Activated CD8-positive, alpha-beta T cell treated with anti-CD3 and anti-CD28 coated beads for 36 hours (primary cell): ENCODE measurements around the gene GPR156. TPM values are rescaled to one million over a fixed set of nuclear protein-coding genes. Genes with fewer than 3 reads are reported as not detected.

ENCODE experiments used
- ATAC-seq: fragments of 200-7000 bp; cut with Tn5 transposase; one replicate; pipeline ENCODE4 v1.10.0; 2021; ENCODE audit warnings: mild to moderate bottlenecking, moderate library complexity
- CTCF ChIA-PET: fragments of 350-600 bp; sonication (Branson Sonifier 250); formaldehyde crosslinking; loops from one replicate; lab custom pipeline; 2021; ENCODE audit warnings: antibody characterized with exemption; lab: Charles Lee
- POLR2A ChIA-PET: fragments of 350-600 bp; sonication (Branson Sonifier 250); formaldehyde crosslinking; loops from one replicate; lab custom pipeline; 2021; ENCODE audit warnings: antibody characterized with exemption; lab: Charles Lee
- DNase-seq: peaks from one replicate; pipeline ENCODE4 v3.0.0-alpha.2; 2020
- H3K27ac Mint-ChIP-seq: one replicate; pipeline ENCODE4 v1.8.0; 2021; ENCODE audit warnings: mild to moderate bottlenecking, mixed read lengths
- H3K27me3 Mint-ChIP-seq: one replicate; pipeline ENCODE4 v1.8.0; 2021; ENCODE audit warnings: mixed read lengths
- H3K36me3 Mint-ChIP-seq: one replicate; pipeline ENCODE4 v1.8.0; 2021; ENCODE audit warnings: low read depth, mixed read lengths
- H3K4me1 Mint-ChIP-seq: one replicate; pipeline ENCODE4 v1.8.0; 2021; ENCODE audit warnings: low read depth, mixed read lengths
- H3K4me3 Mint-ChIP-seq: one replicate; pipeline ENCODE4 v1.8.0; 2021; ENCODE audit warnings: mild to moderate bottlenecking, moderate library complexity, mixed read lengths
- H3K9me3 Mint-ChIP-seq: one replicate; pipeline ENCODE4 v1.8.0; 2021; ENCODE audit warnings: mixed read lengths
- CTCF ChIP-seq: fragments of 200-600 bp; IDR thresholded peaks from one replicate; pipeline ENCODE4 v1.8.0; 2022; ENCODE audit warnings: antibody characterized with exemption, mild to moderate bottlenecking
- intact Hi-C: fragments of 100-400 bp; cut with micrococcal nuclease; formaldehyde crosslinking; loops from one replicate; pipeline ENCODE4 v1.10.0; 2022
- total RNA-seq, 2 experiments: library from RNA; stranded (reverse); gene quantifications; one replicate each; pipeline ENCODE4 v1.2.3, GENCODE V29; 2021

GPR156 gene
- total RNA-seq, 2 experiments from 2014 or later = not detected

- DNase-seq (no peak), ATAC-seq (no peak)
- peaks cover 2% of the 10 kb centered on the region for H3K27me3 Mint-ChIP-seq
- ChIA-PET POLR2A (no interaction called here), CTCF (no interaction called here)
- H3K4me1 Mint-ChIP-seq = peaks cover 5% of the 10 kb centered on the region
- peaks cover 6% of the 10 kb centered on the region for H3K9me3 Mint-ChIP-seq
- peaks cover 28% of the 10 kb centered on the region for H3K36me3 Mint-ChIP-seq
- H3K27ac Mint-ChIP-seq = no peak overlapping the region
- intact Hi-C loops = no loop called here
- TF ChIP-seq CTCF = no peak
- H3K4me3 Mint-ChIP-seq = no peak overlapping the region
Observed at GRCh38 chr3:120311863-120312794, 27.1 kb upstream of the GPR156 start.

- no peak for TF ChIP-seq CTCF
- no peaks in the 10 kb centered on the region for H3K36me3 Mint-ChIP-seq
- H3K4me3 Mint-ChIP-seq = no peak overlapping the region
- no peaks in the 10 kb centered on the region for H3K4me1 Mint-ChIP-seq
- ChIA-PET CTCF (no interaction called here), POLR2A (no interaction called here)
- no peak overlapping the region for H3K27ac Mint-ChIP-seq
- DNase-seq (no peak), ATAC-seq (no peak)
- H3K27me3 Mint-ChIP-seq = peaks cover 3% of the 10 kb centered on the region
- intact Hi-C loops = loop anchor here (2.0 kb wide), 1 partner anchor 42 kb away; the partner anchor contains the start of gene LRRC58
- H3K9me3 Mint-ChIP-seq = no peaks in the 10 kb centered on the region
Observed at GRCh38 chr3:120306519-120307455, 21.8 kb upstream of the GPR156 start.

GRCh38 chr3:120304616-120305015, 19.6 kb upstream of the GPR156 start:
- Mint-ChIP-seq H3K4me1 (no peaks in the 10 kb centered on the region), H3K9me3 (no peaks in the 10 kb centered on the region), H3K27ac (no peak overlapping the region), H3K36me3 (no peaks in the 10 kb centered on the region), H3K27me3 (peaks cover 3% of the 10 kb centered on the region), H3K4me3 (no peak overlapping the region)
- intact Hi-C loops = no loop called here
- ChIA-PET POLR2A (interaction anchor here (0.5 kb wide), 1 partner anchor 45 kb away, joined by 4 read pairs; no protein-coding TSS in a partner anchor), CTCF (no interaction called here)
- DNase-seq (no peak), ATAC-seq (no peak)
- TF ChIP-seq CTCF = no peak

GRCh38 chr3:120302361-120302760, 17.3 kb upstream of the GPR156 start:
- DNase-seq (no peak), ATAC-seq (no peak)
- Mint-ChIP-seq H3K27ac (no peak overlapping the region), H3K4me3 (no peak overlapping the region), H3K4me1 (no peaks in the 10 kb centered on the region), H3K27me3 (peaks cover 1% of the 10 kb centered on the region), H3K36me3 (no peaks in the 10 kb centered on the region), H3K9me3 (no peaks in the 10 kb centered on the region)
- intact Hi-C loops = no loop called here
- POLR2A ChIA-PET = no interaction called here
- CTCF ChIA-PET = no interaction called here
- no peak for TF ChIP-seq CTCF
